ENCODE data around the gene NRXN3. TPM values are rescaled to one million over a fixed set of nuclear protein-coding genes. Genes with fewer than 3 reads are reported as not detected.

The NRXN3 gene
- total and polyA plus RNA-seq, 2 of the 13 experiments (the other 11 are each of a cell fraction or from before 2014, with no cell fraction given), result 0.03 TPM; not detected in 1

GRCh38 chr14:78618368-78618767 is 448.2 kb downstream of the NRXN3 start:
- POLR2A ChIA-PET, result no interaction called here
- Histone ChIP-seq H3K79me2 (ENCODE audit: insufficient read depth, low read length) (no peaks in the 10 kb centered on the region), H3K36me3 (replicated peaks in 1 of 2; ENCODE audit: control insufficient read depth in 1 of 2, insufficient read depth in 2 of 2, low read length in 2 of 2) (no peaks in the 10 kb centered on the region), H4K20me1 (ENCODE audit: insufficient read depth, low read length) (no peaks in the 10 kb centered on the region), H3K27ac (ENCODE audit: extremely low read length, insufficient read depth, low read length) (no peak overlapping the region), H3K4me1 (ENCODE audit: insufficient read depth, low read length) (no peaks in the 10 kb centered on the region), H3K4me2 (ENCODE audit: low read depth, low read length) (no peak overlapping the region), H3K9ac (ENCODE audit: insufficient read depth, low read depth, low read length) (no peak overlapping the region), H3K27me3 (ENCODE audit: control insufficient read depth in 1 of 2, insufficient read depth in 2 of 2, low read length in 2 of 2) (no peaks in the 10 kb centered on the region), H3K9me3 (ENCODE audit: low read length) (no peaks in the 10 kb centered on the region), H2AFZ (ENCODE audit: low read length) (no peak overlapping the region), H3K4me3 (replicated peaks in 1 of 3; ENCODE audit: insufficient read depth in 1 of 3, low read depth in 2 of 3, low read length in 3 of 3) (no peak overlapping the region)
- CTCF ChIA-PET (ENCODE audit: low intra/inter-chr PET ratio, low total read pairs), result no interaction called here
- TF ChIP-seq ZNF678 (CRISPR knock-in tag; IDR thresholded peaks at IDR 0.05), result no peak
- TF ChIP-seq SYNCRIP (IDR thresholded peaks at IDR 0.05; ENCODE audit: insufficient read depth, low read depth, low read length), result no peak
- TF ChIP-seq MED1 (CRISPR knock-in tag; IDR thresholded peaks at IDR 0.05), result no peak
- TF ChIP-seq ZNF737 (CRISPR knock-in tag; IDR thresholded peaks at IDR 0.05; ENCODE audit: borderline replicate concordance), result no peak
- no peak for TF ChIP-seq ZBTB42 (CRISPR knock-in tag; IDR thresholded peaks at IDR 0.05)
- TF ChIP-seq HNRNPH1 (optimal IDR thresholded peaks at IDR 0.05; ENCODE audit: low read depth, low read length), result no peak
- no peak for TF ChIP-seq ZNF740 (CRISPR knock-in tag; IDR thresholded peaks at IDR 0.05)
- no peak for TF ChIP-seq RORA (CRISPR knock-in tag; IDR thresholded peaks at IDR 0.05)
- no peak for TF ChIP-seq BRCA1 (CRISPR knock-in tag; IDR thresholded peaks at IDR 0.05)
- TF ChIP-seq NR0B2 (CRISPR knock-in tag; IDR thresholded peaks at IDR 0.05), result no peak
- TF ChIP-seq HOXA7 (CRISPR knock-in tag; IDR thresholded peaks at IDR 0.05), result no peak
- no peak for TF ChIP-seq ZNF431 (CRISPR knock-in tag; IDR thresholded peaks at IDR 0.05; ENCODE audit: borderline replicate concordance, low read depth)
- TF ChIP-seq SKIL (CRISPR knock-in tag; IDR thresholded peaks at IDR 0.05; ENCODE audit: borderline replicate concordance), result no peak
- TF ChIP-seq TMF1 (CRISPR knock-in tag; IDR thresholded peaks at IDR 0.05; ENCODE audit: low read depth), result no peak
- no peak for TF ChIP-seq ZNF558 (CRISPR knock-in tag; IDR thresholded peaks at IDR 0.05; ENCODE audit: borderline replicate concordance)
- TF ChIP-seq NR2F6 (IDR thresholded peaks at IDR 0.05), result no peak
- TF ChIP-seq NR2F6 (CRISPR knock-in tag; IDR thresholded peaks at IDR 0.05), result no peak
- no peak for TF ChIP-seq CSRNP2 (CRISPR knock-in tag; conservative IDR thresholded peaks at IDR 0.05; ENCODE audit: low read depth)
- no peak for TF ChIP-seq ZBTB7B (CRISPR knock-in tag; IDR thresholded peaks at IDR 0.05)
- no peak for TF ChIP-seq ZBTB34 (CRISPR knock-in tag; IDR thresholded peaks at IDR 0.05)
- no peak for TF ChIP-seq MYNN (CRISPR knock-in tag; IDR thresholded peaks at IDR 0.05; ENCODE audit: low read depth)
- DNase-seq (ENCODE audit: low spot score), result no peak
- ATAC-seq, result no peak
- no peak for FAIRE-seq
- WGBS (ENCODE audit: low lambda C conversion rate), result 45% methylated on average over 5 of the region's 6 CpGs
- intact Hi-C loops (cut with micrococcal nuclease; ENCODE audit: unreplicated experiment) (no loop called here), in situ Hi-C loops (cut with HindIII; ENCODE audit: extremely low pct_ligation_motif_present, low pct_unique_long_range_greater_than_20kb) (no loop called here)
- BruUV-seq (replicated peaks), result no TSS peak

Data from HepG2 (cell line).